Esophagus muscularis mucosa (tissue), 4 donors: ENCODE data around the gene PLPP6.

Source experiments
- EP300 ChIP-seq: sonication (generic); formaldehyde crosslinking; IDR thresholded peaks from one replicate; pipeline ENCODE4 v1.6.1; 2017; ENCODE audit warnings: antibody characterized with exemption
- POLR2A ChIP-seq: fragments of 450-650 bp; IDR thresholded peaks from one replicate; pipeline ENCODE4 v1.6.1; 2017; ENCODE audit warnings: antibody characterized with exemption, moderate library complexity, mild to moderate bottlenecking, low read depth
- TF ChIP-seq, protein P1 (sequence below), 3 experiments: fragments of 200-600 bp in 2 of 3; fragments of 450-650 bp in 1 of 3; sonication (generic) in 2 of 3; IDR thresholded peaks; one replicate each; pipeline ENCODE4 v1.5.1; 2017 to 2019; ENCODE audit warnings: antibody characterized with exemption in 3 of 3, mild to moderate bottlenecking in 2 of 3, moderate library complexity in 1 of 3

DNA sequence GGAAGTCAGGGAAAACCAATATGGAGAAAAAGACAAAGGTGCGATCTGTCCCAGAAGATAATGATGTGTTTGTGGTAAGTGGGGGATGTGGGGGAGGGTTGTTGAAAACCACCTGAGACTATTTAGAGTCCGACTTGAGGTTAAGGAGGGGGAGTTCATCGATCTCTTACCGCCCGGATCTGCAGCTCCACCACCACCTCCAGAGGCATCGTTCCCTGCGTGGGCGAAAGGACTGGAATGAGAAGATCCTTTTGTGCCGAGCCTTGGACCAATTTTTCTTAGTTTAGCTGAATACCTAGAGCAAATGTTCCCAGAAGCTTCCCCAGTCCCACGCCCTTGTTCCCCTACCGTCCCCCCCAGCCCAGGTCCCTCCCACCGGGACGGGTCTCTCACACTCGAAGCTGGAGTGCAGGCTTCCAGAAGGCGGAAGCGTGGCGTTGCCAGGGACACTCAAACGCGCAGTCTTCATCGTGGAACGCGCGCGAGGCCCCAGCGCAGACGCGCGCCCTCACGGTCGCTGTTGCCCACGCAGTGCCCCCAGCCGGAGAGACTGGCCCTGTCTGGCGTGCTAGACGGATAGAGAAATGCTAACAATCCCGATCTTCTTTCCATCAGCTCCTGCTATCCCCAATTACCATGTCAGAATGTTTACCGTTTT lies 4.1 kb downstream of the PLPP6 start, which contains the start of gene SPATA6L:
- TF ChIP-seq POLR2A (no peak), EP300 (no peak)
- TF ChIP-seq, protein P1, sequence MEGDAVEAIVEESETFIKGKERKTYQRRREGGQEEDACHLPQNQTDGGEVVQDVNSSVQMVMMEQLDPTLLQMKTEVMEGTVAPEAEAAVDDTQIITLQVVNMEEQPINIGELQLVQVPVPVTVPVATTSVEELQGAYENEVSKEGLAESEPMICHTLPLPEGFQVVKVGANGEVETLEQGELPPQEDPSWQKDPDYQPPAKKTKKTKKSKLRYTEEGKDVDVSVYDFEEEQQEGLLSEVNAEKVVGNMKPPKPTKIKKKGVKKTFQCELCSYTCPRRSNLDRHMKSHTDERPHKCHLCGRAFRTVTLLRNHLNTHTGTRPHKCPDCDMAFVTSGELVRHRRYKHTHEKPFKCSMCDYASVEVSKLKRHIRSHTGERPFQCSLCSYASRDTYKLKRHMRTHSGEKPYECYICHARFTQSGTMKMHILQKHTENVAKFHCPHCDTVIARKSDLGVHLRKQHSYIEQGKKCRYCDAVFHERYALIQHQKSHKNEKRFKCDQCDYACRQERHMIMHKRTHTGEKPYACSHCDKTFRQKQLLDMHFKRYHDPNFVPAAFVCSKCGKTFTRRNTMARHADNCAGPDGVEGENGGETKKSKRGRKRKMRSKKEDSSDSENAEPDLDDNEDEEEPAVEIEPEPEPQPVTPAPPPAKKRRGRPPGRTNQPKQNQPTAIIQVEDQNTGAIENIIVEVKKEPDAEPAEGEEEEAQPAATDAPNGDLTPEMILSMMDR (IDR thresholded peaks at IDR 0.05): no peak
